ENCODE results near the gene MAP3K10.

The MAP3K10 gene

DNA sequence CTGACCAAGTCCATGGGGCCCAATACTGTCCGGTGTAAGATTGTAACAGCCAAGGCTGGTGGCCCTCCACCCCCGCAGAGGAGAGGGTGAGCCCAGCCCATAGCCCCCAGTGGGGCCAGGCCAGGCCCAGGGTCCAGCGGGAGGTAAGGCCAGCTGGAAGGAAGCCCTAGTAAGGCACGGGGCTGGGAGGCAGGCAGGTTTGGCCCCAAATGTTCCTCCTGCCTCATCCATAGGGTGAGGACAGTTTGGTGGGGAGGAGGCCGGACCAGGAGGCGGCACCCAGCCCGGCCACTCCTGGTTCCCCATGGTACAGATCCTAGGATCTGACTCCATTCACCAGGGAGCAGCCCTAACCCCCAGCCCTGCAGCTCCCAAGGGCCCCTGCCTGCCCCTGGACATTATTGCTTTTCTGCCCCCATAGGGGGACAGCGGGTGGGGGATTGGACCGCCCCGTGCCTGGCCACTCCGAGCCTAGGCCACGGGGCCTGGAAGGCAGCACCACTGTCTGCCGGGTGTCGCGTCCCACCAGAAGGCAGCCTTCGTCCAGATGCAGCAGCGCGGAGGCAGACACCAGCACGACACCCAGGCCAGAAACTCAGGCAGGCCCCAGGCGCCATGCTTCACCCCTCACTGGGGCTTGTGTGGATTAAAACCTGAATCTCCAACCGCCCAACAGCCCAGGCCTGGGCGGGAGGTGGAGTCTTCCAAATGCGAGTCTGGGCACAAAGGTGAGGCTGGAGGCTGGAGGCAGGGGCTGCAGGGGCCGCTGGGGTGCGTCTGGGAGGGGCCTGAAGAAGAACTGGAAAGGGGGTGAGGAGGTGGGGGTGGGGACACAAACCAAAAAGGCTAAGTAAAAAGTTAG lies 42.0 kb downstream of the MAP3K10 start:
- no peak for DNase-seq (ENCODE audit: low read depth in 4 of 4, low spot score in 1 of 4)

- no peak for DNase-seq (ENCODE audit: low read depth in 4 of 4, low spot score in 1 of 4)
These were observed 42.7 kb downstream of the MAP3K10 start for GRCh38 chr19:40233811-40234389.

DNA sequence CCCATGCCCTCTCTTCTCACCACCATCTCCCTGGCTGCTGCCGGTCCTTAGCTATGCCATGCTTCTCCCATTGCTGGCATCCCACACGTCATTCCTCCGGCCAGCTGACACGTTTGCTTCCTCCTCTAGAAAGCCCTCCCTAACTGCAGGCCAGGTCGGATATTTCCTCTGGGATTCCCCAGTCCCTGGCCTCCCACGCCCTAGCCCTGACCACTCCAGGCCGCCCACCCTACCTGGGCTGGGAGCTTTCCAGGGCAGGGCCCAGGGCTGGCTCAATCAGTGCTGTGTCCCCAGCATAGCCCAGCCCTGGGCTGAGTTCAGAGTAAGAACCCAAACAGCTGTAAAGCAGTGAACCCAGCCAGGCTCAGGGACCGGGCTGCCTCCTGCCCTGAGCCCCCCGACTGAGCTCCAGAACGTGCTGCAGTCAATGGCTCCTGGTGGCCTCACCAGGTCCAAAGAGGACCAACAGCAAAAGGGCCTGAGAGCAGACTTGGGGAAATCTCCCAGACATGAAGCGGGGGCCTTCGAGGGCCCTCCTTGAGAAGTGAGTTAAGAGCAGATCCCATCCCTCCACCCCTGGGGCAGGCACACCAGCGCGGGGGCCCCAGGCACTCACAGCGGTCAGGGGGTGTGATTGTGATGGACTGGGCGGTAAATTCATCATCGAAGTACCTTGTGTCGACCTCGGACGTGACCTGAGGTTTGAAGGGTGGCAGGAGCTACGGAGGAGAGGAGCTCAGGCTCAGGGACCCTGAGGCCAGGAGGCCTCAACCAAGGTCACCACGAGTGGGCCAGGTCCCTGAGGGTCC lies 43.4 kb downstream of the MAP3K10 start:
- no peak for DNase-seq (ENCODE audit: low read depth in 4 of 4, low spot score in 1 of 4)

DNA sequence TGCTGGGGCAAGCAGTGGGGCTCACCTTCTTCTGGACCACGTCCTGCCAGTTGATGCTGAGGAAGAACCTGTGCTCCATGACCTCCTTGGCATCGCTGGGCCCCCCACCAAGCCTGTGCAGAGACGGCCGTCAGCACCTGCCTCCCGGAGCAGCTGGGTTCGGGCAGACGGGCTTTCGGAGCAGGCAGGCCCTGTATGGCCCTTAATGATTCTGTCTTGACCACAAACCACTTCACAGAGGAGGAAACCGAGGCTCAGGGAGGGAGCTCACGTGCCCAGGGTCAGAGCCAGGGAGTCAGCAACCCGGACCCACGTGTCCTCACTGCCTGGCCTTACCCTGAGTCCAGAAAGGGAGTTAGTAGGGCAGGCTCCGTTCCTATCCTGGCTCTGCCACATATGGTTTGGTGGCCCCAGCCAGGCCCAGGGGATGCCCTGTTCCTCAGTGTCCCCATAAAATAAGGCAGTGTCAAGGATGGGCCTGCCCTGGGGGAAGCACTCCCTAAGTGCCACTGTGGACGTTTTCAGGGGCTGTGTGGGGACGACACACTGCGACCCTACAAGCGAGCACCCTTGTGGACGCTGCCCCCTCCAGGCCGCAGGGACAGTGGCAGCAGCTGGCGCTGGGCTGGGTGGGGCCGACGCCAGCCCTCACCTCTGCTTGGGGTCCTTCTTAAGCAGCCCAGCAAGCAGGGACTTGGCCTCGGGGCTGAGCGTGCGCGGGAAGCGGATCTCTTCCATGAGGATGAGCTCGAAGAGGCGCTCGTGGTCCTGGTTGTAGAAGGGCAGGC lies 44.2 kb downstream of the MAP3K10 start:
- DNase-seq (ENCODE audit: low read depth in 4 of 4, low spot score in 1 of 4): no peak

DNA sequence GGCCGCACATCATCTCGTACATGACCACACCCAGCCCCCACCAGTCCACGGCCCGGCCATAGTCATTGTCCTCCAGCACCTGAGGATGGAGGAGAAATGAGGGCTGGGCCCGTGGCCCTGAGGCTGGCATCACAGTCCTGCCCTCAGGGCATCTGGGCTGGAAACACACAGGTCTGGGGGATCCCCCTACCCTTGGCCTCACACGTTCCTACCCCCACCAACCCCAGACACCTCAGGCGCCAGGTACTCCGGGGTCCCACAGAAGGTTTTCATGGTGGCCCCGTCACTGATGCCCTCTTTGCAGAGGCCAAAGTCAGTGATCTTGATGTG lies 44.8 kb downstream of the MAP3K10 start:
- no peak for DNase-seq (ENCODE audit: low read depth in 4 of 4, low spot score in 1 of 4)

DNA sequence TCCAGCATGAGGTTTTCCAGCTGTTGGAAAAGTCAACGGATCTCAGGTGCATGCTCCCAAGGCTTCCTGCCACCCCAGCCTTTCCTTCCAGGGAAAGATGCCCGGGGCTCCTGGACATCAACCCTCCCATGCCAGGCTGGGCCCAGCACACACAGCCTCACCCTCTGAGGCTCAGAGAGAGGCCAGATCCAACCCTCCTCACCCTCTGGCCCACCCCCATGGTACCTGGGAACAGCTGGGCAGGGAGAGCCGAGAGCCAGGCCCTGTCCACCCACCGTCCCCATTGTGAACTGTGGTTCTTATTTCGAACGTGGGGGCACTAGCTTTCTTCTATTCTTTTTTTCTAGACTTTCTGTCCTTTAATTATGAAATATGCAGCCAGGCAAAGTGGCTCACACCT lies 45.1 kb downstream of the MAP3K10 start:
- no peak for DNase-seq (ENCODE audit: low read depth in 4 of 4, low spot score in 1 of 4)

- no peak for DNase-seq (ENCODE audit: low read depth in 4 of 4, low spot score in 1 of 4)
These were observed 46.6 kb downstream of the MAP3K10 start for GRCh38 chr19:40237791-40238190.

DNA sequence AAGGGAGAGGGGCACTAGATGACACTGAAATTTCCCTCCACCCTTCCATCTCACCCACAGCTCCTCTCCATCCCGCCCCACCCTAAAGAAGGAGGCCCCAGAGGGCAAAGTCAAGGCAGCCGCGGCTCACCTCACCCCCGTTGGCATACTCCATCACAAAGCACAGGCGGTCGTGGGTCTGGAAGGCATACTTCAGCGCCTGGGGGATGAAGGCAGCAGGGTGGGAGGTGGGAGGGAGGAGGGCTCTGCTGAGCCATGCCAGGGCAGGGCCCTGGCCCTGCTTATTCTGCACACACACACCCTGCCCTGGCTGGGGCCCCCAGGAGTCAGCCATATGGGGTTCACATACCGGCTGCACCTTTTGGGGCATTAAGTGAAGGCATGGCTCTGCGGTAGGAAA lies 47.5 kb downstream of the MAP3K10 start:
- DNase-seq (ENCODE audit: low read depth in 4 of 4, low spot score in 1 of 4): no peak

GRCh38 chr19:40239415-40240226 lies 48.4 kb downstream of the MAP3K10 start:
- no peak for DNase-seq (ENCODE audit: low read depth in 4 of 4, low spot score in 1 of 4)

DNA sequence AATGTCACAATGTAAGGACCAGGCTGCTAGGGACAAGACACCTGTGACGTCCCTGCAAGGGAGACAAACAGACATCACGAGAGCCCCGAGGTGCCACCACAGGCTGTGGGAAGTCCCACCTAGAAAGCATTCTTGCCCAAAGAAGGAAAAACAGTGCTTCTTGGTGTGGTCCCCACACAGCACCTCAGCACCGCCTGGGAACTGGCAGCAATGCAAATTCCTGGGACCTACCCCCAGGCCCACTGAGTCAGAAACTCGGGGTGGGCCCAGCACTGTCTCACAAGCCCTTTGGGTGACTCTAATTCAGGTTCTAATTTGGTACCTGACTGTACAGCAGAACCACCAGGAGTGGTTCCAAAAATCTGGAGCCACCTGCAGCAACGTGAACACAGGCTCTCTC lies 49.1 kb downstream of the MAP3K10 start:
- no peak for DNase-seq (ENCODE audit: low read depth in 4 of 4, low spot score in 1 of 4)

DNA sequence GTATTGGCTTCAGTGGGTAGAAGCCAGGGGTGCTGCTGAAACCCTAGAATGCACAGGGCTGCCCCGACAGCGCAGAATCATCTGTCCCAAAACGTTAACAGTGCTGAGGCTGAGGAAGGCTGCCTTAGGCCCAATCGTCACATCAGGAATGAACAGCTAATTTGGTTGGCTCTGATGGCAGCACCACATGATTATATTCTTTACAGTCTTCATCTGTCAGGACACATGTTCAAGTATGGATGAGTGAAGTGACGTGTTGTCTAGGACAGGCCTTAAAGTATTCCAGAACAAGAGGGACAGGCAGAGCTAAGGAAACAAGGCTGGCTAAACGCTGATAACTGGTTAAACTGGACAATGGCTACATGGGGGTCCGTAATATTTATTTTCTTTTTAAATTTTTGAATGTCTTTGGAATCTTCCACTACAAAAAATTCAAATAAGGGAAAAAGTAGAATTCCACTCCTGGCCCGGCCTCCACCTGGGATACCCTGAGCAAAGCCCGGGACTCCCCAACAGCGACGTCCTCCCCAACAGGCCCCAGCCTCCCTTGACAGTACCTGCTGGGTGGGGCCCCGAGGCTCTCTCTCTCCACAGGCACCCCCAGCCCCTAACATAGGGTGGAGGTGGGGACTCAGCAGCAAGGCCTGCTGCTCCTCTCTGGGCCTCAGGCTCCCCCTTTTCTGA lies 50.0 kb downstream of the MAP3K10 start:
- no peak for DNase-seq (ENCODE audit: low read depth in 4 of 4, low spot score in 1 of 4)

DNA sequence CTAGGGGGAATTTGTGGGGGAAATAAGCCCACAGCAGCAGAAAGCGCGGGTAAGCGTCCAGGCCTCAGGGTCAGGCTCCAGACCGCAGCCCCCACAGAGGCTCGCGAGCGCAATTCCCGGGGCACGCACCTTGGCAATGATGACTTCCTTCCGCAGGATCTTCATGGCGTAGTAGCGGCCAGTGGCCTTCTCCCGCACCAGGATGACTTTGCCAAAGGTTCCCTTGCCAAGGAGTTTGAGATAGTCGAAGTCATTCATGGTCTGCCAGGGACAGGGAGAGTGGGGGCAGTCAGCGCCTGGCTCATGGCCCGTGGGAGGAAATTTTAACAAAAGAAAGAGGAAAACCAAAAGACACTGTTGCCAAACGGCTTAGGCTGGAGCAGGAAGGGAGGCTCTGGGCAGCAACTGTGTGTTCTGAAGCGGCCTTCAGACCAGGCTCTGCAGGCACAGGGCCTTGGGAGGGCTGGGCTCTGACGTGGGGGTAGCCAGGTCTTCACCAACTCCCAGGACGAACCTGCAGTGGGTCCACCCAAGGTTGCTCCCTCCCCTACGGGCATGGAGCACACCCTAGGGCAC lies 50.7 kb downstream of the MAP3K10 start:
- DNase-seq (ENCODE audit: low read depth in 4 of 4, low spot score in 1 of 4): no peak

DNA sequence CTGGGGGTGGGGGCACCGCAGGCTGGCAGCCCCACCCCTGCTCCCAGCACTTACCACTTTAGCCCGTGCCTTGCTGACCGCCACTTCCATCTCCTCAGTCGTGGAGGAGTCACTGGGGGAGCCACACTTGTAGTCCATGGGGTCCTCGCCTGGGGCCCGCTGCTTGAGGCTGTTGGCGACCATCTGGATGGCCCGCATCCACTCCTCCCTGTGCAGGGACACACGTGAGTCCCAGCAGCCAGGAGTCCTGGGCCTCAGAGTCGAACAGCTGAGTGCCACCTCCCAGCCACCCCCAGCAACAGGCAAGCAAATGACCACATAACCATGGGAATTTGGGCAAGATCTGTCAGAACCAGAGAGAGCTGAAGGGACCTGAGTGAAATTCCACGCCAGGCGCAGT lies 51.3 kb downstream of the MAP3K10 start:
- DNase-seq (ENCODE audit: low read depth in 4 of 4, low spot score in 1 of 4): no peak

DNA sequence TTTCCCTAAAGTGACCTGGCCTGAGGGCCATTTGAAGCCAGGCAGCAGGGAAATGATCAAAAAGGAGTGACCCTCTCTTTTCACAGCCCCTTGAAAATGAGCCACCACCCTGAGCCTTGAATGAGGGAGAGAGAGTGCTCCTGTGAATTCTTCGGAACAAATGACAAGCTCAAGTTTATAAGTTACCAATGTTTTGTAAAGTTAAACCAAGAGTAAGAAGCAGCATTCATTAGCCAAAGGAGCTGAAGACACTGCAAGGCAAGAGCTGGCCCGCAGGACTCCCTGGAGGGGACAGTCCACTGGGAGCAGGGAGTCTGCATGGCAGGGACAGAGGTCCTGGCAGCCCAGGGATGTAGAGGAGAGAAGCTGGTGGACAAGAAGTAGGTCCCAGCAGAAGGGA lies 52.0 kb downstream of the MAP3K10 start:
- DNase-seq (ENCODE audit: low read depth in 4 of 4, low spot score in 1 of 4): no peak

DNA sequence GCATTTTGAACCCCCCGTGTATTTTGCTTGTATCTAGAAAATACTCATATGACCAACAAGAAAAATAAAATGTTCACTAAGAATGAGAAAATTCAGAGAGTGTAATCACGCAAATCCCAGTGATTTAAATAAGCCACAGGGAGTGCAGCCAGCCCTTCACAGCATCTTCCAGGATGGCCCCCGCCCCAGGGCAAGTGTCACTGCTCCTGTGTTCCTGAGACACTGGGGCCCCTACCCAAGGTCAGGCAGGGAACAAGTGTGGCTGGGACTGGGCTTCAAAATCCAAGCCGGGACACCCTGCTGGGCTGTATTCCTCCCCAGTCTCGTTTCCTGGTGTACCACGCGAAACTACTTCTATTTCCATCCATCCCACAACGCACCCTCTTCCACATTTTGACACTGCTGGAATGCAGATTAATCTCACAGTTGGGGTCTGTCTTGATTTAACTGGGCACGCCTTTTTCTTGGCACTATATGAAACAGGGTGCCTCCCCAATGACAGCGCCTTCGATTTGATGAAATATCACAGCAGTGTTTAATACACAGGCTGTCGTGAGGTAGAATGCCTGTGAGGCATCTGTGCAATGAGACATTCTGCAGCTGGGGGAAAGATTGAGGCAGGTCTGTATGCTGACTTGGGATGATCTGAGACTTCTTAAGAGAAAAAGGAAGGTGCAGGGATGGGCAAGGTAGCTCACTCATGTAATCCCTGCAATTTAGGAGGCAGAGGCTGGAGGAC lies 53.5 kb downstream of the MAP3K10 start:
- no peak for DNase-seq (ENCODE audit: low read depth in 4 of 4, low spot score in 1 of 4)

- no peak for DNase-seq (ENCODE audit: low read depth in 4 of 4, low spot score in 1 of 4)
These were observed 54.4 kb downstream of the MAP3K10 start for GRCh38 chr19:40245506-40246128.

GRCh38 chr19:40246292-40247073 lies 55.3 kb downstream of the MAP3K10 start:
- no peak for DNase-seq (ENCODE audit: low read depth in 4 of 4, low spot score in 1 of 4)

GRCh38 chr19:40247178-40247577 lies 56.0 kb downstream of the MAP3K10 start:
- no peak for DNase-seq (ENCODE audit: low read depth in 4 of 4, low spot score in 1 of 4)

All from stimulated activated CD4-positive, alpha-beta T cell treated with anti-CD3 and anti-CD28 coated beads, Interleukin-1b, Interleukin-23, amount 100 ng/mL, for 24 hours (primary cell).